Astrocyte (in vitro differentiated cells and primary cell): ENCODE results near the gene L1CAM. TPM values are rescaled to one million over a fixed set of nuclear protein-coding genes. Genes with fewer than 3 reads are reported as not detected.

Experiments used
- DNase-seq: peaks from one replicate; pipeline ENCODE4 v3.0.0-alpha.2; 2010; ENCODE audit warnings: low read depth
- FAIRE-seq: peaks from 2 replicates; lab custom pipeline; 2011; peaks lifted over from hg19 to GRCh38; lab: Jason Lieb, UNC
- H2AFZ ChIP-seq: 2 replicates; pipeline ENCODE4 v1.6.0; 2012; ENCODE audit warnings: low read depth, low read length, inconsistent platforms
- H3K27ac ChIP-seq: 2 replicates; pipeline ENCODE4 v1.5.1; 2011; ENCODE audit warnings: low read depth, low read length, inconsistent platforms
- H3K27me3 ChIP-seq: 2 replicates; pipeline ENCODE4 v1.6.0; 2011; ENCODE audit warnings: low read length, inconsistent platforms; ENCODE audit not compliant: insufficient read depth
- H3K36me3 ChIP-seq: 2 replicates; pipeline ENCODE4 v1.5.1; 2011; ENCODE audit warnings: low read length, inconsistent platforms; ENCODE audit not compliant: insufficient read depth
- H3K4me1 ChIP-seq: 2 replicates; pipeline ENCODE4 v1.5.1; 2011; ENCODE audit warnings: low read length, inconsistent platforms; ENCODE audit not compliant: insufficient read depth
- H3K4me2 ChIP-seq: 2 replicates; pipeline ENCODE4 v1.6.0; 2012; ENCODE audit warnings: low read length, inconsistent platforms
- H3K4me3 ChIP-seq: 2 replicates; pipeline ENCODE4 v1.5.1; 2011; ENCODE audit warnings: low read depth, mild to moderate bottlenecking, low read length, inconsistent platforms; ENCODE audit not compliant: insufficient read depth
- H3K79me2 ChIP-seq: 2 replicates; pipeline ENCODE4 v1.6.0; 2012; ENCODE audit warnings: mild to moderate bottlenecking, low read length, inconsistent platforms; ENCODE audit not compliant: insufficient read depth
- H3K9ac ChIP-seq: 2 replicates; pipeline ENCODE4 v1.6.0; 2012; ENCODE audit warnings: mild to moderate bottlenecking, low read length, inconsistent platforms
- H3K9me3 ChIP-seq: 2 replicates; pipeline ENCODE4 v1.5.1; 2012; ENCODE audit warnings: low read depth, mild to moderate bottlenecking, low read length, inconsistent platforms; ENCODE audit not compliant: insufficient read depth
- H4K20me1 ChIP-seq: 2 replicates; pipeline ENCODE4 v1.6.0; 2012; ENCODE audit warnings: low read length, inconsistent platforms; ENCODE audit not compliant: insufficient read depth
- H3K27ac Mint-ChIP-seq: one replicate; pipeline ENCODE4 v1.8.0; 2021; ENCODE audit warnings: mild to moderate bottlenecking, mixed read lengths; ENCODE audit not compliant: unreplicated experiment
- H3K27me3 Mint-ChIP-seq: one replicate; pipeline ENCODE4 v1.8.0; 2021; ENCODE audit warnings: low read depth, mixed read lengths; ENCODE audit not compliant: unreplicated experiment
- H3K36me3 Mint-ChIP-seq: one replicate; pipeline ENCODE4 v1.8.0; 2021; ENCODE audit warnings: low read depth, mixed read lengths; ENCODE audit not compliant: unreplicated experiment
- H3K4me1 Mint-ChIP-seq: one replicate; pipeline ENCODE4 v1.8.0; 2021; ENCODE audit warnings: low read depth, mixed read lengths; ENCODE audit not compliant: unreplicated experiment
- H3K4me3 Mint-ChIP-seq: one replicate; pipeline ENCODE4 v1.8.0; 2021; ENCODE audit warnings: mild to moderate bottlenecking, moderate library complexity, mixed read lengths; ENCODE audit not compliant: unreplicated experiment
- H3K9me3 Mint-ChIP-seq: one replicate; pipeline ENCODE4 v1.8.0; 2021; ENCODE audit warnings: mild to moderate bottlenecking, mixed read lengths; ENCODE audit not compliant: unreplicated experiment
- EZH2 ChIP-seq: IDR thresholded peaks from 2 replicates; pipeline ENCODE4 v1.6.1; 2012; ENCODE audit warnings: mild to moderate bottlenecking, low read length, inconsistent platforms; ENCODE audit not compliant: insufficient read depth
- total RNA-seq: library from RNA; stranded (reverse); gene quantifications from 2 replicates; pipeline ENCODE4 v1.2.1, GENCODE V29; 2021
- TF ChIP-seq, protein P1 (sequence below): IDR thresholded peaks from 2 replicates; pipeline ENCODE4 v1.5.1; 2011; ENCODE audit warnings: low read depth, mild to moderate bottlenecking, inconsistent platforms, low read length, moderate library complexity; ENCODE audit not compliant: insufficient read depth

The L1CAM gene
- total RNA-seq, 1 donor from 2014 or later, result 347 TPM

DNA sequence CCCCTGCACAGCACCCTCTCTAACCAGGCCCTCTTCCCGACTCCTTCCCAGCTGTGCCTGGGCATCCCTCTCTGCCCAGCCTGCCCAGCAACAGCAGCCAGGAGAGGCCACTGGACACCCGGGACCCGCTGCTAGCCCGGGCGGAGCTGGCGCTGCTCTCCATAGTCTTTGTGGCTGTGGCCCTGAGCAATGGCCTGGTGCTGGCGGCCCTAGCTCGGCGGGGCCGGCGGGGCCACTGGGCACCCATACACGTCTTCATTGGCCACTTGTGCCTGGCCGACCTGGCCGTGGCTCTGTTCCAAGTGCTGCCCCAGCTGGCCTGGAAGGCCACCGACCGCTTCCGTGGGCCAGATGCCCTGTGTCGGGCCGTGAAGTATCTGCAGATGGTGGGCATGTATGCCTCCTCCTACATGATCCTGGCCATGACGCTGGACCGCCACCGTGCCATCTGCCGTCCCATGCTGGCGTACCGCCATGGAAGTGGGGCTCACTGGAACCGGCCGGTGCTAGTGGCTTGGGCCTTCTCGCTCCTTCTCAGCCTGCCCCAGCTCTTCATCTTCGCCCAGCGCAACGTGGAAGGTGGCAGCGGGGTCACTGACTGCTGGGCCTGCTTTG, 19.6 kb upstream of the L1CAM start:
- Mint-ChIP-seq H3K27me3 (no peaks in the 10 kb centered on the region), H3K9me3 (no peaks in the 10 kb centered on the region), H3K4me3 (no peak overlapping the region), H3K36me3 (no peaks in the 10 kb centered on the region), H3K4me1 (peaks cover 11% of the 10 kb centered on the region), H3K27ac (no peak overlapping the region)
- no peaks in the 10 kb centered on the region for H3K9me3 ChIP-seq
- H3K4me1 ChIP-seq, result peaks cover 6% of the 10 kb centered on the region
- no peaks in the 10 kb centered on the region for H3K27me3 ChIP-seq
- H3K4me2 ChIP-seq, result no peak overlapping the region
- H2AFZ ChIP-seq, result no peak overlapping the region
- no peak overlapping the region for H3K9ac ChIP-seq
- H4K20me1 ChIP-seq, result no peaks in the 10 kb centered on the region
- H3K4me3 ChIP-seq, result no peak overlapping the region
- TF ChIP-seq, protein P1, sequence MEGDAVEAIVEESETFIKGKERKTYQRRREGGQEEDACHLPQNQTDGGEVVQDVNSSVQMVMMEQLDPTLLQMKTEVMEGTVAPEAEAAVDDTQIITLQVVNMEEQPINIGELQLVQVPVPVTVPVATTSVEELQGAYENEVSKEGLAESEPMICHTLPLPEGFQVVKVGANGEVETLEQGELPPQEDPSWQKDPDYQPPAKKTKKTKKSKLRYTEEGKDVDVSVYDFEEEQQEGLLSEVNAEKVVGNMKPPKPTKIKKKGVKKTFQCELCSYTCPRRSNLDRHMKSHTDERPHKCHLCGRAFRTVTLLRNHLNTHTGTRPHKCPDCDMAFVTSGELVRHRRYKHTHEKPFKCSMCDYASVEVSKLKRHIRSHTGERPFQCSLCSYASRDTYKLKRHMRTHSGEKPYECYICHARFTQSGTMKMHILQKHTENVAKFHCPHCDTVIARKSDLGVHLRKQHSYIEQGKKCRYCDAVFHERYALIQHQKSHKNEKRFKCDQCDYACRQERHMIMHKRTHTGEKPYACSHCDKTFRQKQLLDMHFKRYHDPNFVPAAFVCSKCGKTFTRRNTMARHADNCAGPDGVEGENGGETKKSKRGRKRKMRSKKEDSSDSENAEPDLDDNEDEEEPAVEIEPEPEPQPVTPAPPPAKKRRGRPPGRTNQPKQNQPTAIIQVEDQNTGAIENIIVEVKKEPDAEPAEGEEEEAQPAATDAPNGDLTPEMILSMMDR, result no peak
- no peak for TF ChIP-seq EZH2
- no peaks in the 10 kb centered on the region for H3K36me3 ChIP-seq
- no peak overlapping the region for H3K27ac ChIP-seq
- DNase-seq (no peak), FAIRE-seq (no peak)
- no peaks in the 10 kb centered on the region for H3K79me2 ChIP-seq

DNA sequence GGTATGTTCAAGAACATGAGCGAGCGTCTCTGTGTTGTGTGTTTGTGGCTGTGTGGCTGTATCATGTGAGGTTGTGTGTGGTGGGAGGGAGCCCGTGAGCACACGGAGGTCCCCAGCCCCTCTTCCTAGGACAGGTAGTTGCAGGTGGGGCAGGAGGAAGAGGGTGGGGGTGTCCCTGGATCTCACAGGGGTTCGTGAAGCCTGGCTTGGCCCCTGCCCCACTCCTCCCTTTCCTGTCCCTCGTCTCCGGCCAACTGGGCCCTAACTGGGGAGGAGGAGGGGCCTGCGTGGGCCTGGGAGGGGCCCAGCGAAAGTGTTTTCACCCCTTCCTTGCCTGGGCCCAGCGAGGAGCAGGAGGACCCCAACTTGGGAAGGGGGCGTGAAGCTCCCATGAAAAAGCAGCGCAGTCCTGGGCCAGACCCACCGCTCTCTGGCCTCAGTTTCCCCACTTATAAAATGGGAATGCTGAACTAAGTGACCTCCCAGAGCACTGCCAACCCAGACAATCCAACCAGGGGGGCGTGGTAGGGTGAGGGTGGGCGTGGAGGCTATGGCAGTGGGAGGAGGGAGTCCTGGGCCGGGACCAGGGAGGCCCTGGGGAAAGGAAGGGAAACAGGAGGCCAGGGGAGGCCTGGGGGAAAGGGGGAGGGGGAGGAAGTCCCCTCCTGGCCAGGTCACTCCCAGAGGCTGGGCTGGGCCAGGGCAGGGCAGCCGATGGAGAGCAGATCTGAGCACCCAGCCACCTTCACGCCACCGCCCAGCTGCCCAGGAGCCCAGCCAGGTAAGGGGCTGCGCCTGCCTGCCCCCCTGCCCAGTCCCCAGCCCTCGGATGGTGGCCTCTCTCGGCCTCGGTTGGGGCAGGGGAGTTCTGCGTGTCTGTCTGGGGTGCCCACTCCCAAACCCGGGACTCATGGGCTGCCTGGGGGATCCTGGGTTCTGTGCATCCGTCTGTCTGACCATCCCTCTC, 18.3 kb upstream of the L1CAM start, which contains the start of gene AVPR2:
AVPR2 (plus strand) TSS at position 683 of the 967 bp plus-strand sequence. CDS start 473 bp downstream, outside the sequence.
- DNase-seq, result no peak
- H3K4me1 Mint-ChIP-seq, result peaks cover 11% of the 10 kb centered on the region
- no peak within 1 kb of the TSS for H3K27ac Mint-ChIP-seq
- Histone ChIP-seq H3K9me3 (no peaks in the 10 kb centered on the region), H3K4me2 (no peak within 1 kb of the TSS), H3K36me3 (no peaks in the 10 kb centered on the region), H3K79me2 (no peaks in the 10 kb centered on the region), H3K27ac (no peak within 1 kb of the TSS), H3K4me3 (no peak within 1 kb of the TSS), H4K20me1 (no peaks in the 10 kb centered on the region), H3K27me3 (no peaks in the 10 kb centered on the region), H2AFZ (no peak within 1 kb of the TSS), H3K9ac (no peak within 1 kb of the TSS), H3K4me1 (peaks cover 6% of the 10 kb centered on the region)
- H3K27me3 Mint-ChIP-seq, result no peaks in the 10 kb centered on the region
- H3K36me3 Mint-ChIP-seq, result no peaks in the 10 kb centered on the region
- no peaks in the 10 kb centered on the region for H3K9me3 Mint-ChIP-seq
- no peak within 1 kb of the TSS for H3K4me3 Mint-ChIP-seq
- no peak for FAIRE-seq
- TF ChIP-seq, protein P1, result no peak
- TF ChIP-seq EZH2, result no peak
